GM06990 (cell line): ENCODE results near the gene OSTC.

ENCODE experiments used
- DNase-seq: peaks from one replicate; pipeline ENCODE4 v3.0.0-alpha.2; 2011; ENCODE audit not compliant: insufficient read length; ENCODE audit errors: extremely low read depth
- H3K27me3 ChIP-seq: replicated peaks from 2 replicates; pipeline ENCODE4 v1.6.0; 2011; ENCODE audit warnings: low read length; ENCODE audit not compliant: control insufficient read depth, insufficient read depth
- H3K36me3 ChIP-seq: 2 replicates; pipeline ENCODE4 v1.5.1; 2011; ENCODE audit warnings: low read length; ENCODE audit not compliant: control insufficient read depth, insufficient read depth
- H3K4me3 ChIP-seq: replicated peaks from 2 replicates; pipeline ENCODE4 v1.5.1; 2011; ENCODE audit warnings: low read depth, mild to moderate bottlenecking, control low read depth, low read length
- TF ChIP-seq, protein P1 (sequence below): IDR thresholded peaks from 2 replicates; pipeline ENCODE4 v1.5.1; 2011; ENCODE audit warnings: low read length, control low read depth, mild to moderate bottlenecking, inconsistent platforms; ENCODE audit not compliant: insufficient read depth, poor library complexity, severe bottlenecking

OSTC gene

DNA sequence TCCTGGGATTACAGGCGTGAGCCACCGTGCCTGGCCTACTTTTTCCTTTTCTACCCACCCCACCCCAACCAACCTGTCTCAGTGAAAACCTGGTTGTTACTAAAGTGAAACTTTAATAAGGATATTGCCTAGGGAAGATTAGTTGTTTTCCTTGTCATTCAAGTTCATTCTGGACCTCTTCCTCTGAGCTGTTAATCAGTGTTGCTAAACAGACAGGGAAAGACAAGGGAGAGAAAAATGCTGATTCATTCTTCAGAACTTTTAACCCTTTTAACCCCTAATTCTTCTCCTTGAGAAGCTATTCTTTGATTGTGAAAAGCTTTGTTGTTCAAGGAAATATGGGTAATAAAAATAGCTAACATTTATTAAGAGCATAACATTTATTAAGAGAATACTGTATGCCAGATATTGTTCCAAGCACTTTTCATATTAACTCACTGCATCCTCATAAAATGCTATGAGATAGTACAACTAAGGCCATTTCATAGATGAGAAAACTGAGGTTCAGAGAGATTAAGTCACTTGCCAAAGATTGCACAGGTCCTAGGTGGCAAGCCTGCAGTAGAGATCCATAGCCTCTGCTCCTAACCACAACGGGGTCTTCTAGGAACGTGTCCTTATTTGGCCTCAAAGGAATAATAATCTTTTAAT lies 34.8 kb downstream of the OSTC start:
- Histone ChIP-seq H3K27me3 (no peaks in the 10 kb centered on the region), H3K36me3 (no peaks in the 10 kb centered on the region), H3K4me3 (no peak overlapping the region)
- TF ChIP-seq, protein P1, sequence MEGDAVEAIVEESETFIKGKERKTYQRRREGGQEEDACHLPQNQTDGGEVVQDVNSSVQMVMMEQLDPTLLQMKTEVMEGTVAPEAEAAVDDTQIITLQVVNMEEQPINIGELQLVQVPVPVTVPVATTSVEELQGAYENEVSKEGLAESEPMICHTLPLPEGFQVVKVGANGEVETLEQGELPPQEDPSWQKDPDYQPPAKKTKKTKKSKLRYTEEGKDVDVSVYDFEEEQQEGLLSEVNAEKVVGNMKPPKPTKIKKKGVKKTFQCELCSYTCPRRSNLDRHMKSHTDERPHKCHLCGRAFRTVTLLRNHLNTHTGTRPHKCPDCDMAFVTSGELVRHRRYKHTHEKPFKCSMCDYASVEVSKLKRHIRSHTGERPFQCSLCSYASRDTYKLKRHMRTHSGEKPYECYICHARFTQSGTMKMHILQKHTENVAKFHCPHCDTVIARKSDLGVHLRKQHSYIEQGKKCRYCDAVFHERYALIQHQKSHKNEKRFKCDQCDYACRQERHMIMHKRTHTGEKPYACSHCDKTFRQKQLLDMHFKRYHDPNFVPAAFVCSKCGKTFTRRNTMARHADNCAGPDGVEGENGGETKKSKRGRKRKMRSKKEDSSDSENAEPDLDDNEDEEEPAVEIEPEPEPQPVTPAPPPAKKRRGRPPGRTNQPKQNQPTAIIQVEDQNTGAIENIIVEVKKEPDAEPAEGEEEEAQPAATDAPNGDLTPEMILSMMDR = no peak
- no peak for DNase-seq

DNA sequence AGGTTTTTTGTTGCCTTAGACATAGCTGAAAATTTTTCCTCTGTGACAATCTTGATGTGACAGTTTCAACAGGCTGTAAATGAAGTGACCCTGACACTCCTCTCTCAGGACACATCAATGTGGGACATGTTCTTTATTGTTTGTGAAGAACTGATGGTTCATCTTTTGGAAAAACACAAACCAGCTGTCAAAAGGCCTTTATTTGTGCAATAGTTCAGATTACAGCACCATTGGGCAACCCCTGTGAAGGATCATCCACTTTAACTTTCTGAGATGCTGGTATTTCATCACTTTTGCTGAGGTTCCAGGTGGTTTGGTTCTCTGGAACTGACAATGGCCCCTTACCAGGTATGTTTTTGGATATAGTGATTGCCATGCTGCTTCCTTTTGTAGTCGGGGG lies 40.3 kb downstream of the OSTC start:
- DNase-seq = no peak
- Histone ChIP-seq H3K4me3 (no peak overlapping the region), H3K27me3 (no peaks in the 10 kb centered on the region), H3K36me3 (no peaks in the 10 kb centered on the region)
- TF ChIP-seq, protein P1 = no peak

DNA sequence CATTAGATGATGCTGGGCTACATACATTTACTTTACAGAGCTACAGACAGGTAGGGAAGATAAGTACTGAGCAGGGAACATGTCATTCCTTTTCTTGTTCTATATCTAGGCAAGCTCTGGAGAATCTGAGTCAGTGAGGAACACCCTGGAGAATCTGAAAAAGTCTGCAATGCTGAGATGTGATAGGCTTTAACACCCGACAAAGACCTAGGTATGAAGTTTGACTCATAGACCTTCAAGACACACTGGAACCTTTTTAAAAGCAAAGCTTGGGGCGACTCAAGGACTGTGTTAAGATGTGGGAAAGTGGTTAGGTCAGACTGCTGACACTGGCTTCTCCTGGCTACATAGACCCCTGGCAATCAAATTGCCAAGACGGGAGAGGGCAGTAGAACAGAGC lies 42.8 kb downstream of the OSTC start:
- Histone ChIP-seq H3K27me3 (no peaks in the 10 kb centered on the region), H3K36me3 (no peaks in the 10 kb centered on the region), H3K4me3 (no peak overlapping the region)
- TF ChIP-seq, protein P1 = no peak
- no peak for DNase-seq

DNA sequence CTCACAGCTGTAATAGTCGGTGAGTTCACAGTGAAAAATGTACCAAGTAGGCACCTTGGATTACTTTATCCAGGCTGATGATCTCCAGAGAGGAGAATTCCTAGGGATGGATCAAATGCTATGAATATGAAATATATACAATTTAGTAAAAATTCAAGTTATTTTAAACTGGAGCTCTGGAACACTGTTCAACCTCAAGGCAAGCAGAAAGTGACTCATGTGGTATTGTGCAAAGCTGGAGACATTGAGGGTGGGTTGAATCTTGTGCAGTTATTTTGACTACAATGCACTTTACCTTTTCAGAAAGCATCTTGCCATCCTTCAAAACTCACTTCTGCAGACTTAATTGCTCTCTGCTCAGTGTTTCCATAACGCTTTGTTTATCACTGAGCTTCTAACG lies 43.4 kb downstream of the OSTC start:
- no peaks in the 10 kb centered on the region for H3K27me3 ChIP-seq
- H3K36me3 ChIP-seq = no peaks in the 10 kb centered on the region
- no peak overlapping the region for H3K4me3 ChIP-seq
- TF ChIP-seq, protein P1 = no peak
- DNase-seq = no peak

DNA sequence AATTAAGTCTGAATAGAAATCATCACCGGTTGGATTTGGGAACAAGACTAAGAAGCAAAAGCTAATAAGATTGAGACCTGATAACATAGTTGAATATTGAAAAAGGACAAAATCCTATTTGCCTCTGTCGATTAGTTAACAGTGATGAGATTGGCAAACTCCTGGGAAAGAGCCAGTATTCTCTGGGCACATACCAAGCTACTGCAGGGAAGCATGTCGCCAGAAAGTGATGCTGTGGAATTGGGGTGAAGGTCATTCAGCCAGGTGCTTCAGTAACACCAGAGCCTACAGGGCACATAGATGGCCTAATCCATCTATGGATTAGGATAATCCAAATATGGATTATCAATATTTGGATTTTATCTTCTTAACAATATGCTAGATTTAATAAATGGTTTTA lies 44.0 kb downstream of the OSTC start:
- TF ChIP-seq, protein P1 = no peak
- Histone ChIP-seq H3K36me3 (no peaks in the 10 kb centered on the region), H3K27me3 (no peaks in the 10 kb centered on the region), H3K4me3 (no peak overlapping the region)
- no peak for DNase-seq

DNA sequence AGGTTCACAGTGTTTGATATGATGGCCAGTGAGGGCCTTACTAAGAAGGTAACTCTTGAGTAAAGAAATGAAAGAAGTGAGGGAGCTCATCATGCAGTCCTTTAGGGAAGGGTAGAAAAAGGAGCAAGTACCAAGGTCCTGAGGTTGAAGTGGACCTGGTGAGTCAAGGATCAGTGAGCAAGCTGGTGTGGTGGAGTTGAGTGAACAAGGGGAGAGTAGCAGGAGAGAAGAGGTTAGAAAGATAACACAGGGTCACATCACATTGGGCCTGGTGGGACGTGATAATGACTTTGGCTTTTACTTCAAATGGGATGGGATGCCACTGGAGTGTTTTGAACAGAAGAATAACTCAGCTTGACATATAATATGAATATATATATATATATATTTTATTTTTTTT lies 44.7 kb downstream of the OSTC start:
- TF ChIP-seq, protein P1 = no peak
- no peaks in the 10 kb centered on the region for H3K36me3 ChIP-seq
- no peaks in the 10 kb centered on the region for H3K27me3 ChIP-seq
- no peak overlapping the region for H3K4me3 ChIP-seq
- DNase-seq = no peak
